ENCODE measurements around the gene SRP68. TPM values are rescaled to one million over a fixed set of nuclear protein-coding genes. Genes with fewer than 3 reads are reported as not detected.

The SRP68 gene
- total and polyA plus RNA-seq, 2 donors (not counting 1 experiment from before 2014, with no cell fraction given), result 34.0 to 68.6 TPM

DNA sequence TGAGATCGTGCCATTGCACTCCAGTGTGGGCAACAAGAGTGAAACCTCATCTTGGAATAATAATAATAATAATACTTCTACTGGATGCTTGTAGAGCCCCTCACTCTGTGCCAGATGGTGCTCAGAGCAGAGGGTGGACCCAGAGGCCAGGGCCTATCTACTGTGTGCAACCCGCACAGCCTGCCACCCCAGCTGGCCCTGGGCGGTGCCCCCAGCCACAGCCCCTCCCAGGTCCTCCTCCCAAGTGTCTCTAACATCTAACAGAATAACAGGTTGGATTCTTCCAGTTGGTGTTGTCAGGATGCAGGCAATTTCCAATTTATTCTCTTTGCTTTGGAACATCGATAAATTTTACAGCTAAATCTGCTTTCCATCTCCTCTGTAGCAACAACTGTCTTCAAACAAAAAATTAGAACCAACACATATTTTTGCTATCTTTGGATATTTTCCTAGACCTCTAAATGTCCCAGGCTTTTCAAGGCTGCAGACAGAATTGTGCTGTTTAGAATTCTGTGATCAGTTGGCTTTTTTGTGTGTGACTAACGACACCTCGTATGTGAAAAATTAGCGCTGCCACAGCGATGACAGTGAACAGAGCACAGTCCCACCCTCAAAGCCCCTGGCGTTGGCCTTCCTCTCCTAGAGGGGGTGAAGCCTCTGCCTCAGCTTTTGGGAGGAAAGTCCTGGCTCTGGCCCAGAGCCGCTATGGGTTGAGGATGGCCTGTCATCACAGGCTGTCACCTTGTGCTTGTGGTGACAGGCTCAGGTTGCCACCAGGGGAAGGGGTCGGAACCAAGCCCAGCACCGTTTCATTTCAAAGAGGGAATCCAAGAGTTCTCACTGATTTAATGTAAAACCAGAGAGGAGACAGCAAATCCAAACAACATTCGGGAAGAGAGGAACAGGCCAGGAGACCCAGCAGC lies 37.6 kb downstream of the SRP68 start:
- Histone ChIP-seq H3K4me3 (replicated peaks in 1 of 4; ENCODE audit: control extremely low read depth in 1 of 4, insufficient read depth in 1 of 4, low read depth in 3 of 4, low read length in 4 of 4) (no peak overlapping the region), H2AFZ (ENCODE audit: low read length) (no peak overlapping the region), H3K9me3 (ENCODE audit: control insufficient read depth, insufficient read depth, low read depth, low read length) (no peaks in the 10 kb centered on the region), H4K20me1 (ENCODE audit: control insufficient read depth, extremely low read depth, insufficient read depth, low read length) (no peaks in the 10 kb centered on the region), H3K79me2 (ENCODE audit: control insufficient read depth, insufficient read depth, low read length) (no peaks in the 10 kb centered on the region), H3K27ac (ENCODE audit: insufficient read depth, low read length) (no peak overlapping the region), H3K4me2 (ENCODE audit: extremely low read depth, insufficient read depth, low read length) (no peak overlapping the region), H3K9ac (ENCODE audit: insufficient read depth, low read length) (no peak overlapping the region), H3K36me3 (ENCODE audit: control insufficient read depth, insufficient read depth, low read length) (peaks cover 2% of the 10 kb centered on the region), H3K4me1 (ENCODE audit: control insufficient read depth, extremely low read depth, insufficient read depth, low read length) (no peaks in the 10 kb centered on the region), H3K27me3 (ENCODE audit: control insufficient read depth, insufficient read depth, low read length) (no peaks in the 10 kb centered on the region)
- TF ChIP-seq, protein P1, sequence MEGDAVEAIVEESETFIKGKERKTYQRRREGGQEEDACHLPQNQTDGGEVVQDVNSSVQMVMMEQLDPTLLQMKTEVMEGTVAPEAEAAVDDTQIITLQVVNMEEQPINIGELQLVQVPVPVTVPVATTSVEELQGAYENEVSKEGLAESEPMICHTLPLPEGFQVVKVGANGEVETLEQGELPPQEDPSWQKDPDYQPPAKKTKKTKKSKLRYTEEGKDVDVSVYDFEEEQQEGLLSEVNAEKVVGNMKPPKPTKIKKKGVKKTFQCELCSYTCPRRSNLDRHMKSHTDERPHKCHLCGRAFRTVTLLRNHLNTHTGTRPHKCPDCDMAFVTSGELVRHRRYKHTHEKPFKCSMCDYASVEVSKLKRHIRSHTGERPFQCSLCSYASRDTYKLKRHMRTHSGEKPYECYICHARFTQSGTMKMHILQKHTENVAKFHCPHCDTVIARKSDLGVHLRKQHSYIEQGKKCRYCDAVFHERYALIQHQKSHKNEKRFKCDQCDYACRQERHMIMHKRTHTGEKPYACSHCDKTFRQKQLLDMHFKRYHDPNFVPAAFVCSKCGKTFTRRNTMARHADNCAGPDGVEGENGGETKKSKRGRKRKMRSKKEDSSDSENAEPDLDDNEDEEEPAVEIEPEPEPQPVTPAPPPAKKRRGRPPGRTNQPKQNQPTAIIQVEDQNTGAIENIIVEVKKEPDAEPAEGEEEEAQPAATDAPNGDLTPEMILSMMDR (conservative IDR thresholded peaks at IDR 0.05 in 1 of 2, IDR thresholded peaks at IDR 0.05 in 1 of 2; ENCODE audit: low read depth in 1 of 2, low read length in 2 of 2), result no peak
- TF ChIP-seq EZH2 (IDR thresholded peaks at IDR 0.05; ENCODE audit: low read length, missing control alignments), result no peak
- no peak for DNase-seq (ENCODE audit: low read depth in 2 of 2)

DNA sequence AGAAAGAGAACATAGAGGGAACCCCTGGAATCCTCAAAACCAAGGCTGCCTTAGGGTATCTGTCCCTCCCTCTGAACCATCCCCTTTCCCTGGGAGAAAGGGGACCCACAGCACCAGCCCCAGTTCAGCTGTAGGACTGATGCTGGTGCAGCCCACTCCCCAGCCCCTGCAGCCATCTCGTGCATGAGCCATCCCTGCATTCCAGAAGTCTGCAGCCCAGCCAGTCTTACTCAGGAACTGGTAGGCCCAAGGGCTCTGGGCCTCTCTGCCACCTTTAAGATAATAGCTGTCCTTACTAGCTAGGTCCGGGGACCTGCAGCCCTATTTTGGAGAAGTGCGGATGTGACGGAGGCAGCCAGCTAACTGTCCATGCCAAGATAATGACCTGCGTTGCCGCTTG lies 39.2 kb downstream of the SRP68 start:
- Histone ChIP-seq H3K79me2 (ENCODE audit: control insufficient read depth, insufficient read depth, low read length) (no peaks in the 10 kb centered on the region), H3K27ac (ENCODE audit: insufficient read depth, low read length) (no peak overlapping the region), H3K4me3 (replicated peaks in 1 of 4; ENCODE audit: control extremely low read depth in 1 of 4, insufficient read depth in 1 of 4, low read depth in 3 of 4, low read length in 4 of 4) (no peak overlapping the region), H3K9ac (ENCODE audit: insufficient read depth, low read length) (no peak overlapping the region), H2AFZ (ENCODE audit: low read length) (no peak overlapping the region), H3K4me2 (ENCODE audit: extremely low read depth, insufficient read depth, low read length) (no peak overlapping the region), H4K20me1 (ENCODE audit: control insufficient read depth, extremely low read depth, insufficient read depth, low read length) (no peaks in the 10 kb centered on the region), H3K27me3 (ENCODE audit: control insufficient read depth, insufficient read depth, low read length) (no peaks in the 10 kb centered on the region), H3K9me3 (ENCODE audit: control insufficient read depth, insufficient read depth, low read depth, low read length) (no peaks in the 10 kb centered on the region), H3K4me1 (ENCODE audit: control insufficient read depth, extremely low read depth, insufficient read depth, low read length) (no peaks in the 10 kb centered on the region), H3K36me3 (ENCODE audit: control insufficient read depth, insufficient read depth, low read length) (no peaks in the 10 kb centered on the region)
- no peak for DNase-seq (ENCODE audit: low read depth in 2 of 2)
- TF ChIP-seq, protein P1 (conservative IDR thresholded peaks at IDR 0.05 in 1 of 2, IDR thresholded peaks at IDR 0.05 in 1 of 2; ENCODE audit: low read depth in 1 of 2, low read length in 2 of 2), result no peak
- no peak for TF ChIP-seq EZH2 (IDR thresholded peaks at IDR 0.05; ENCODE audit: low read length, missing control alignments)

DNA sequence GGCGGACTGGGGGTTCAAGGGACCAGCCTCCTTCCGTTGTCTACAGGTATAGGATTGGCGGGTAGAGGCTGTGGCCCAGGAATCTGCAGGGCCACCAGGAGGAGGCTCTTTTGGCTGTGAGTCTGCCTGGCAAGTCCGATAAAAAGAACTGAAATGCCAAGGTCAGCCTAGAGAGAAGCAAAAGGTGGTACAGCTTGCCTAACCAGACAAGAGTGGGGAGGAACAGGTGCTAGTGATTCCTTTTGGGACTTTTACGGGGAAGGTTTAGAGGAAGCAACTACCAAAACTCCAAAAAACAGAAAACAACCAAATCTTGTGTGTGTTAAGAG lies 39.6 kb downstream of the SRP68 start:
- no peak overlapping the region for H3K27ac ChIP-seq (ENCODE audit: insufficient read depth, low read length)
- no peak overlapping the region for H3K4me3 ChIP-seq (replicated peaks in 1 of 4; ENCODE audit: control extremely low read depth in 1 of 4, insufficient read depth in 1 of 4, low read depth in 3 of 4, low read length in 4 of 4)
- no peaks in the 10 kb centered on the region for H3K27me3 ChIP-seq (ENCODE audit: control insufficient read depth, insufficient read depth, low read length)
- H3K79me2 ChIP-seq (ENCODE audit: control insufficient read depth, insufficient read depth, low read length), result no peaks in the 10 kb centered on the region
- no peak for DNase-seq (ENCODE audit: low read depth in 2 of 2)
- no peak overlapping the region for H3K9ac ChIP-seq (ENCODE audit: insufficient read depth, low read length)
- TF ChIP-seq, protein P1 (conservative IDR thresholded peaks at IDR 0.05 in 1 of 2, IDR thresholded peaks at IDR 0.05 in 1 of 2; ENCODE audit: low read depth in 1 of 2, low read length in 2 of 2), result no peak
- TF ChIP-seq EZH2 (IDR thresholded peaks at IDR 0.05; ENCODE audit: low read length, missing control alignments), result no peak
- H3K36me3 ChIP-seq (ENCODE audit: control insufficient read depth, insufficient read depth, low read length), result no peaks in the 10 kb centered on the region
- no peak overlapping the region for H2AFZ ChIP-seq (ENCODE audit: low read length)
- H4K20me1 ChIP-seq (ENCODE audit: control insufficient read depth, extremely low read depth, insufficient read depth, low read length), result no peaks in the 10 kb centered on the region
- H3K4me1 ChIP-seq (ENCODE audit: control insufficient read depth, extremely low read depth, insufficient read depth, low read length), result no peaks in the 10 kb centered on the region
- H3K9me3 ChIP-seq (ENCODE audit: control insufficient read depth, insufficient read depth, low read depth, low read length), result no peaks in the 10 kb centered on the region
- H3K4me2 ChIP-seq (ENCODE audit: extremely low read depth, insufficient read depth, low read length), result no peak overlapping the region
